Measurements from ENCODE around the gene DTX4. TPM values are rescaled to one million over a fixed set of nuclear protein-coding genes. Genes with fewer than 3 reads are reported as not detected.

The DTX4 gene
- total RNA-seq, 1 donor from 2014 or later = 0.15 TPM

DNA sequence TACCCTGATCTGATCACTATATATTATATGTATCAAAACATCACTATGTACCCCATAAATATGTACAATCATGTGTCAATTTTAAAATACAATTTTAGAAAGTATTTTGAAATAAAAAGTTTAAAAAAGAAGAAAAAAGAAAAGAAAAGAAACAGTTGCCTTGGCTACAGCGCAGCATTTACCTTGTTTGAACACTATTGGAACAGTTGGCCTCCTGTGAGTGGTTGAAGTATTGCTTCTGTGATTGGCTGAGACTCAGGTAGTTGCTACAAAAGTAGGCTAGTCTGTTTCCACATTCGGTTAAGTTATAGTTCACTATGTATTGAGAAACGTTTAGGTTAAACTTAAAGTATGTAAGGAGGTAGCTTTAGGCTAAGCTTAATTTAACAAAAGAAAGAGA, 7.9 kb upstream of the DTX4 start:
- intact Hi-C loops (cut with micrococcal nuclease) = no loop called here

DNA sequence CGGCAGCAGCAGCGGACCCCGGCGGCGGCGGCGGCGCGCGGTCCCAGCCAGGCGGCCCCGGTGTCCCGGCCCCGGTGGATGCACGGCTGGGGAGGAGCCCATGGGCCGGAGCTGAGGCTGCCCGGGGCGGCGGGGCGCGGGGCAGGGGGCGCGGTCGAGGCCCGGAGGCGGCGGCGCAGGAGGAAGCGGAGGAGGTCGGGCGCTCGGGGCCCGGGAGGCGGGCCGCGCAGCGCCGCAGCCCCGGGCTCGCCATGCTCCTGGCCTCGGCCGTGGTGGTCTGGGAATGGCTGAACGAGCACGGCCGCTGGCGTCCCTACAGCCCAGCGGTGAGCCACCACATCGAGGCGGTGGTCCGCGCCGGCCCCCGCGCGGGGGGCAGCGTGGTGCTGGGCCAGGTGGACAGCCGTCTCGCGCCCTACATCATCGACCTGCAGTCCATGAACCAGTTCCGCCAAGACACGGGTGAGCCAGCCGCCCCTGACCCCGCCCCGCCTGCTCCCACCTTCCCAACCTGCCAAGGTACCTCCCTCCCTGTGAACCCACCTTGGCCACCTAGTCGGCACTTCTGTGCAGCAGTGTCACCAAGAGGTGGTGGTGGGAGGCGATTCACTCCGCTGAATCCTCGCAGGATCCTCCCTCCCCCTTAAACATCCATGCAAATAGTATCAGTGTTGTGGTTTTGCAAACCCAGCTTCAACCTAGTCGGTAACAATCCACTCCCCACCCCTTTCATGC, 580 bp downstream of the DTX4 start:
- intact Hi-C loops (cut with micrococcal nuclease) = loop anchor here (5.0 to 10.0 kb wide), 3 partner anchors 380 to 640 kb away; partner anchors contain the start of genes MRPL16 and STX3

DNA sequence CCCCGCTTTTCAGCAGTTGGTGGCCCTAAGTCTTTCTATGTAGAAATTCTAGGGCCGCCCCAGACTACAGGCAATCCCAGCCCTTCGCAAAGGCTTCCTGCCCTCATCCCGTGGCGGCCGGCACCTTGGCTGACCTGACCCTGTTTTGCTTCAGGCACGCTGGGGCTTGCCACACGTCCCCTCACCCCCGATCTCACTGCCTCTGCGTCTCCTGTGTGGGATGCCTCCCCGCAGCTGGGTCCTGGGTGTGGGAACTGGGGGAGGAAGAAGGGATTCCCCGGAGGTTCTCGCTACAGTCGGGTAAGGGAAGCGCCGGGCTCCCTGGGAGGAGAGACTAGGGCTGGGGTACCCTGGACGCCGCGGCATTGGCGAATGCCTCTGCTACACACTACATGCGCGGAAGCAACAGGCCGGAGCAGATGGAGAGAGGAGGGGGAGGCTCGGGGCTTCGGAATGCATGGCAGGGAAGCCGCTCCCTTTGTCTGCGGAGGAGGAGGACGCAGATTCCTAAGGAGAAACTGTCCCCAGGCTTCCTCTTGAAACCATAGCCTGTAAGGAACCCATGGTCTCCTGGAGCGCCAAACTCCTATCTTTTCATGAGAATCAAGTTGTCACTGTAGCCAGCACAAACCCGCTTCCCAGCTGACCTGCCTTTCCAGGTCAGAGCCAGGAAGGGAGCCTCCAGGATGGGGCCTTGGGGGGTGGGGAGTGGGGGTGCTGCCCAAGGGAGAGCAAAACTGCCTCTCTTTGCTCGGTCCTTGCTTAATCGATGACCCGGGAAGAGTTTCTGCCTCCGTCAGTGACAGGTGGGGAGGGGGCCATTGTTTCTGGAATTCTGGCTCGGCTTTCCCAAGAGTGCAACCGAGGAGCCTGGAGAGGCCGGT, 1.4 kb downstream of the DTX4 start:
- intact Hi-C loops (cut with micrococcal nuclease) = loop anchor here (5.0 to 10.0 kb wide), 3 partner anchors 379 to 639 kb away; partner anchors contain the start of genes MRPL16 and STX3

DNA sequence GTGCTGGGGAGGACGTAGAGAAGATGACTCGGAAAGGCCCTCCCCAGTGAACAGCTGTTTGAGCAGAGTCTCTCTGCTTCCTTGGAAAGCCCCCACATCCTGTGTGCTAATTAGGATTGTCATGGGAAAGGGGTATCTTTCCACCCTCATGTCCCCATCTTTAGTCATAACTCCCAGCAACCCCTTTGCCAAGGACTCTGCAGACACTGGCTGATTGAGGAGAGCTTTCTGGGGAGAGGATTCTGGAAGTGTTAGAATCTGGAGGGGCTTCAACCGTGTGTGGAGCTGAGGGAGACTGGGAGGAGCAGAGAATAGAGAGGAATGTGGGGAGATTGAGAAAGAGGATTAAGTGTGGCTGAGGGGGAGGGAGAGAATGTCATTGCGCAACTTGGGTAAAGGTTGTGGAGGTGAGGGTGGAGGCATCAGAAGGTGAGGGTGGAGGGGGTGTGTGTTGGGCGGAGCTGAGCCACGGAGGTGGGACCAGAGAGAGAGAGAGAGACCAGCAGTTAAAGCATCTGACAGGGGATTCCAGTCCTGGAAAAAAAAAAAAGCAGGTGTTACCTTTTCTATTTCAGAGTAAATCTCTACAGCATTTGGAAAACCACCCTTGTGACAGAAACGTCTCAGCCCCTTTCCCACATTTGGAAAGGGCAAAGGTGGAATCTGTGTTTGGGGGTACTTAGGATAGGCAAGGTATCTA, 2.2 kb downstream of the DTX4 start:
- intact Hi-C loops (cut with micrococcal nuclease) = loop anchor here (5.0 to 10.0 kb wide), 3 partner anchors 378 to 638 kb away; partner anchors contain the start of genes MRPL16 and STX3

DNA sequence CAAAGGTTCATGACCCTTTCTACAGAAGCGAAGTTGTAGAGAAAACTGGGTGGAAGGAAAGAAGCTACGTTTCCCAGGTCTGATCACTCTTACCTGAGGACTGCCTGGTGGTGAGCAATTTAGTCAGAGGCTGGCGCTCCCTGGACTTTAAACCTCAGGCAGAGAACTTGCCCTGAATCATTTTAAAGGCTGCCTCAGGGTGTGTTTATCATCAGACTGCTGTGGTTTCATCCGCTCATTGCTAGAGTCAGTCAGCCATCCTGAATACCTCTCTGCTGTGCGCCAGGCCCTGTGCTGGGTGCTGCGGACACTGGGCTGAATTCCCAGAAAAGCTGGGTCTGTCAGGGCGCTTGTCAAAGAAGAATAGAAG, 2.7 kb downstream of the DTX4 start:
- intact Hi-C loops (cut with micrococcal nuclease) = loop anchor here (5.0 to 10.0 kb wide), 3 partner anchors 378 to 638 kb away; partner anchors contain the start of genes MRPL16 and STX3

DNA sequence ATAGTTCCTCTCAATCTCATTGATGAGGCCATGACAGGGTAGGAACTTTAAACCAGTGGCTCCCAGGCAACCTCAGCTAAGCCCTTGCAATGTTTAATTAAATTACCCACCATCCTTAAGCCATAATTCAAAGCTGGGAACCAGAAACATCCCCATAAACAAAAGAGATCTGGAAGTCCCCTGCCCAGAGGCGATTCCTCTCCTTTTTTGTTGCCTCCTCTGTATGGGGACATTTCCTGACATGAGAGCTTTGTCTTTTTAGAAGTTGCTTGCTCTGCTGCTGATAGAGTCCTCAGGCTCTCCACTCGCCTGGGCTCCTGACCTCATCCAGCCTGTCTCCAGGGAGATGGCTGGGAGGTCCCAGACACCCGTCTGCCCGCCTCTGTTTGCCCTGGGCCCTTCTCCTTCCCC, 3.2 kb downstream of the DTX4 start:
- intact Hi-C loops (cut with micrococcal nuclease) = loop anchor here (10.0 kb wide), 1 partner anchor 580 kb away; the partner anchor contains the start of gene STX3

DNA sequence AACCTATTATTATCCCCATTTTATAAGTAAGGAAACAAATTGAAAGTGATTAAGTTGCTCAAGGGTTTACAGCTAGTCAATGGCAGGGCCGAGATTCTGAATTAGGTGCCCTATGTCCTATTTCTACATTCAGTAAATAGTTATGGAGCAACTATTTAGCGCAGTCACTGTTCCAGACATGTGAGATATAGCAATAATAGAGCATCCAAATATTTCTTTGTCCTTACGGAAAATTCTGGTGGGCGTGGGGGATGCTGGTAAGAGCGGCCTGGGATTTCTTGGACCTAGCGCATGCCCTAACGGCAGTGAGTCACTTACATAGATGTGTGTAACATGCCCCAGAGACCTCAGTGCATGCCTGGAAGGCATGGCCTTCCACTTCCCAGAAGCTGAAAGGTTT, 4.4 kb downstream of the DTX4 start:
- intact Hi-C loops (cut with micrococcal nuclease) = loop anchor here (10.0 kb wide), 1 partner anchor 578 kb away; the partner anchor contains the start of gene STX3

DNA sequence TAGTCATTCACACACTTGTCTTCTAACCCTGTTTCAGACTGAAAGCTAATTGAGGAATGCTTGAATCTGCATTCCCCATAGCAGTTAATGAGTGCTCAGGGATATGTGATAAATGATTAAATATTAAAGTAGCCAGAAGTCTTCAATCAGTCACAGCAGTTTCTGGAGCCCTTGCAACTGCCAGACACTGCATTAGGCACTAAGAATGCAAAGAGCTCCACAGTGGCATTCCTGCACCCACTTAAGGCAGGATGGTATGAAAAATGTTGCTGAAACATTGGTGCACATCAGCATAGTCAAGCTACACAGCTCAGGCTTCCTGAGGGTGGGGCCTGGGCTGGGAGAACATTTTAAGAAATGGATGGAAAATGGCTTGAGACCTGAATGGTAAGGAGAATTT, 6.5 kb downstream of the DTX4 start:
- intact Hi-C loops (cut with micrococcal nuclease) = loop anchor here (10.0 kb wide), 1 partner anchor 576 kb away; the partner anchor contains the start of gene STX3

DNA sequence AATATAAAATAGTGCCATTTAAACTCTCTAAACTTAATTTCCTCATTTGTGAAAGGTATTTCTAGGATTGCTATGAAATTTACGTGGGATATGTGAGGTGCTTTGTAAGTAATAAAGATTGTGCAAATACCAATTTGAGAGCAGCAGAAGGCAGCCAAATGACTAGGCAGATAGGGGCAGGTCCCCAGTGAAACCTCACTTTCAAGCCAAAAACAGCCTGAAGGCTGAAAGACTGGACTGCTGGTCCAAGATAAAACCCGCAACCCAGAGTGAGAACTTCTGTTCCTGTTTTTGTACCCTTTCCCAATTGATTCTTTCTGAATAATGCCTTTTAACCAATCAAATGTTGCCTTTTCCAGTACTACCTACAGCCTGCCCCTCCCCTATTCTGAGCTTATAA, 7.2 kb downstream of the DTX4 start:
- intact Hi-C loops (cut with micrococcal nuclease) = loop anchor here (10.0 kb wide), 1 partner anchor 576 kb away; the partner anchor contains the start of gene STX3

DNA sequence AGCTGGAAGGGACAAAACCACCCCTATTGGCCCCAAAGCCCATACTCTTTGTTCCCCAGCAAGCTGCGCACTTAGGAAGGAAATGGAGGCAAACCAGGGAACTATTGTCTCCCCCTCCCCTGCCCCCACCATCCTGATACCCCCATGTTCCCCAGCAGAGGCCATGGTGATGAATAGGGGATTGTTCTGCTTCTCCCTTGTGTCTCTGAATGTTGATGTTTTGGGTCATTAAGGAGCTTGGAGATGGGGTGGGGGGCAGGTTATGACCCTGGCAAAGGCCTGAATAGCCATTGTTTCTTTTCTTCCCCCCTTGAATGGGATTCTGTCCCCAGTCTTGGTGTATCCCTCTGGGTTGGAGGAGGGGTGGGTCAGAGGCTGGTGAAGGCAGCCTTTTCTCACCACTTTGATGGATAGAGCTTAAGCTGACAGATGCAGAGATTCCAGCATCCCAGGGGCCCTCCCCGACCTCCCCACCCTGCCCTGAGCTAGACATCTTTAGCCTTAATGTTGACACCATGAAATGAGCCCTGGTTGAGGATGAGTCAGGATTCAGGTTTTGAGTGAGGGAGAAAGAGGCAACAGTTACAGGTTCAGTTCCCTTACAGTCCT, 8.3 kb downstream of the DTX4 start:
- intact Hi-C loops (cut with micrococcal nuclease) = no loop called here

DNA sequence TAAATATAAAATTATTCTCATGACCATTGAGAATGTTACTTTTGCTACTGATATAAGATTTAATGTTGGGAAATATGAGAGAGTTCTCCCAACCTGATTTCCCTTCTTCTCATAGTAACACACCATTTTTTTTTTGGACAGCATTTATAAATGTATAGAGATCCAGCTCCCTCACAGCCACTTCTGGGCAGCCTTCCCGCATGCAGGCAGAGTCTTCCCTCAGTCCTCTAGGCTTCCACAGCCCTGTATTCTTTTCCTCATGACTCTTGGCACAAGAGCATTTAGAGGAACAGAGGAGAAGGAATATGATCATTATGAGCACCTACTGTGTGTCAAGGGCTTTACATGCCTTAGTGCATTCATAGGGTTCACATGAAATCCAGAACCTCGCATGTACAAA, 9.0 kb downstream of the DTX4 start:
- intact Hi-C loops (cut with micrococcal nuclease) = no loop called here

DNA sequence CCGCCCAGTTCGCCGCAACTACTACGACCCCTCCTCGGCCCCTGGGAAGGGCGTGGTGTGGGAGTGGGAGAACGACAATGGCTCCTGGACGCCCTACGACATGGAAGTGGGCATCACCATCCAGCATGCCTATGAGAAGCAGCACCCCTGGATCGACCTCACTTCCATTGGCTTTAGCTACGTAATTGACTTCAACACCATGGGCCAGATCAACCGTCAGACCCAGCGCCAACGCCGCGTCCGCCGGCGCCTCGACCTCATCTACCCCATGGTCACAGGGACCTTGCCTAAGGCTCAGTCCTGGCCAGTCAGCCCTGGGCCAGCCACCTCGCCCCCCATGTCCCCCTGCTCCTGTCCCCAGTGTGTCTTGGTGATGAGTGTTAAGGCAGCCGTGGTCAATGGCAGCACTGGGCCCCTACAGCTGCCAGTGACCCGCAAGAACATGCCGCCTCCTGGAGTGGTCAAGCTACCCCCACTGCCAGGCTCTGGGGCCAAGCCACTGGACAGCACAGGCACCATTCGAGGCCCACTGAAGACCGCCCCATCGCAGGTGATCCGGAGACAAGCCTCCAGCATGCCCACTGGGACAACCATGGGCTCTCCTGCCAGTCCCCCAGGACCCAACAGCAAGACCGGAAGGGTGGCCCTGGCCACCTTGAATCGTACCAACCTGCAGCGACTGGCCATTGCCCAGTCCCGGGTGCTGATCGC, 10.0 kb downstream of the DTX4 start:
- intact Hi-C loops (cut with micrococcal nuclease) = no loop called here

DNA sequence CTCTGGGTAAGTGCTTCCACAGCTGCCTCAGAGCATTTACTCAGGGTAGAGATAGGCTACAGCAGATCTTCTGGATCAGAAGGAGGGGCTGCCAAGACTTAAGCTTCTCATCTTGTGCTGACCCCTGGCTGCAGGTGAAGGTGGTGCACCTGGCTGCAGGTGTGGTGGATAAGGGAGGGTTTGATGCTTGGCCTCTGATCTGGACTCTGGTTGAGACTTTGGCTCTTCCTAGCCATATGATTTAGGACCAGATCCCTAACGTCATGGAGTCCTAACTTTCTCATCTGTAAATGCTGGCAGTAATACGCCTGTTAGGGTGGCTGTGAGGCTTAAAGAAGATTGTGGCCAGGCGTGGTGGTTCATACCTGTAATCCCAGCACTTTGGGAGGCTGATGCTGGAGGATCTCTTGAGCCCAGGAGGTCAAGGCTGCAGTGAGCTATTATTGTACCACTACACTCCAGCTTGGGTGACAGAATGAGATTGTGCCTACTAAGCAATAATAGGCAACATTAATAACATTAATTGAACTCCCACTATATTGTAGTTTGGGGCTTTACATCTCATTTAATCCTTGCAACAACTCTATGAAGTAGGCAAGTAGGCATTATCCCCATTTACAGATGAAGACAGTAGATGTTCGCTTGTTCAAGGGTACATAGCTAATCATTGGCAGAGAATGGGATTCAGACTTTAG, 10.7 kb downstream of the DTX4 start:
- intact Hi-C loops (cut with micrococcal nuclease) = no loop called here

DNA sequence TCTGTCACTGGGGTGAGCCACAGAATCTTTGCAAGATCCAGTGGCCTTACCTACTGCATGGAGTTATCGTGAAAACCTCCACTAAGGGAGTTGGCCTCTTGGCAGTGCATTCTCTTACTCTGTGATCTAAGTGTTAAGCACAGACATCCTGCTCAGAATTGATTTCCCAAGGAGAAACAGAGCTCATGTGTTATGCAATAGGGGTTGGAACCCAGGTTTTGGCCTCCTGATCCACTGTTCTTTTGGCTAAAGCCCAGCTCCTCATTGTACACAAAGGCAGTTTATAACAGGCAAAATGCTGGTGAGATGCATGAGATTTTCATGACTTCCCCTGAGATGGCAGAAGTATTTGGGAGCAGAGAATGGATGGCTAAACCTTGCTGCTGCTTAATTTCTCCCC, 11.8 kb downstream of the DTX4 start:
- intact Hi-C loops (cut with micrococcal nuclease) = no loop called here

DNA sequence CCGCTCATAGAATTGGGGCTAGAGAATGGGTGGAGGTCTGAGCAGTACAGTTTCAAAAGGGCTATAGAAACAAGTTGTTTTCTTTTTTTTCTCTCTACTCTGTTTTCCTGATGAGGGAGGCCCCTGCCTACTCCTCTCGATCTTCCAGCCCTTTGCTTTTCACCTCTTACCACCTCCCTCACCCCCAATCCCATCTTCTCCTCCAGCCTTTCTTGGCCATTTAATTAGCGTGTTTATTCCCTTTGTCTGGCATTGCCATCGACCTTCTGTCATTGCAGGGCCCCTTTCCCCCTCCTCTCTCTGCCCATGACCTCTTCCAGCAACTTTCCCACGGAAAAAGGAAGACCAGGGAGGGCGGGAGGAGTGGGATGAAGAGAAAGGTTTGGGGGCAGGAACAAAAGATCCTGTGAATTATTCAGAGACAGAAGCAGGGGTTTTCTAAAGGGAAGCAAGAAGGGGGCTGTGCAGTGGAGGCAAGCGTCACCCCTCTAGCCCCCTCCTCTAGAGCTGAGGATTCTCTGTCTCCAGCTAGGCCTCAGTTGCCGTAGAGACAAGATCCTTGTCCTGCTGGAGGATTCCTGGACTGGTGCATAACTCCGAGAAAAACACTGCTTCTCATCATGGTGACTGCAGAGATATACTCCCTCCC, 12.9 kb downstream of the DTX4 start:
- intact Hi-C loops (cut with micrococcal nuclease) = no loop called here

DNA sequence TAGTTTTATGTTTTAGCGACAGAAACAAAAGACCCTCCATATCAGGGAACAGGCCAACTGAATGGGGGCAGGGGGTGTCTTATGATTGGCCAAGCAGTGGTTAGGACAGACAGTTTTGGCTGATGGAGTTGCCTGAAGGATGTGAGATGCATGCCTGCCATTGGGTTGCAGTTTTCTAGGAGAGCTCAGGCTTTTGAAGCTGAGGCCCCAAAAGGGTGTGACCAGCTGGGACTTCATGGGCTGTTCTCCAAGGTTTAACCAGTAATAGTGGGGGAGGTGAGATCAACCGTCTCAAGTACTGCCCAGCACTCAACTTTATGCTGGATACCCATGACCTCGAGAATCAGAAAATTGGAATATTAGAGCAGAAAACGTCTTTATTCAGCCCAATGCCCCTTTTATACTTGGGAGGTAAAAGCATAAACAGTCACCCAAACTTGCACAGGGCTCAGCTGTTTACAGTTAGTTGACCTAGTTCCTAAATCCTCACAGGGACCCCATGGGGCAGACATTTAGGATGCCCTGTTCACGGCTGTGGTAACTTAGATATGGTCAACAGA, 13.5 kb downstream of the DTX4 start:
- intact Hi-C loops (cut with micrococcal nuclease) = no loop called here

DNA sequence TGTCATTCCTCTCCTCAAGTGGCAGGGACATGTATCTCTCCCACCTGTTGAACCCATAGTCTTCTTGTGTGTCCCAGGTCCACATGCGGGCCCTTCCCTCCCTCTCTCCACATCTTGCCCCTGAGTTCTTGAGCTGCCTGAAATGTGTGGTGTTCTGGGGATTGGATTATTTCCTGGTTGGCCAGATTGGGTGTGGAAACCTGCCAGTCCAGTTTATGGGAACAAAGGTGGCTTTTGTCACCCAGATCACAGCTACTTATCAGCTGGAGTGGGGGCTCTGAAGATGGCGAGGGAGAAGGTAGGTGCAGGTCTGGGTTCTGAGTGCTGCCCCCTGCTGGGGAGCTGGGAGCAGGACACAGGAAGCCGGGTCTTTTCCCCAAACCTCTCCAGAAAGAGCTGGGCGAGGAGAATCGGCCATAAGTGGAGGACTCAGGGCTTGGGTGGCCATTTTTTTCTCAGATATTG, 14.2 kb downstream of the DTX4 start:
- intact Hi-C loops (cut with micrococcal nuclease) = loop anchor here (1.0 kb wide), 1 partner anchor 15 kb away; no protein-coding TSS in a partner anchor

DNA sequence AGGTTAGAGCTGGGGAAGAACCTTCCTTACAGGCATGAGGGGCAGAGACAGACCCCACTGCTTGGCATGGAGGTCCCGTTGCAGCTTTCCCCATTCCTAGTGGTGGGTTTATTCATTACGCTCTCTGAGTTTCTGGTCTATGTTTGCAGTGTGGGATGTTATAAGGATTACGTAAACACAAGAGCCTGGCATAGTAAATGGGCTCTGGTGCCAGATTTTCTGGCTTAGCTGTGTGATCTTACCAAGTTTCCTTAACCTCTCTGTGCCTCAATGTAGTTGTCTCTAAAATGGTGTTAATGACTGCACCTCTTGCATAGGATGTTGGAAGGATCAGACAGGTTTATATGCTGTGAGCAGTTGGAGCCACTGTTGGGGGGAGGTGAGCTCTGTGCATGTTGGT, 15.1 kb downstream of the DTX4 start:
- intact Hi-C loops (cut with micrococcal nuclease) = no loop called here

DNA sequence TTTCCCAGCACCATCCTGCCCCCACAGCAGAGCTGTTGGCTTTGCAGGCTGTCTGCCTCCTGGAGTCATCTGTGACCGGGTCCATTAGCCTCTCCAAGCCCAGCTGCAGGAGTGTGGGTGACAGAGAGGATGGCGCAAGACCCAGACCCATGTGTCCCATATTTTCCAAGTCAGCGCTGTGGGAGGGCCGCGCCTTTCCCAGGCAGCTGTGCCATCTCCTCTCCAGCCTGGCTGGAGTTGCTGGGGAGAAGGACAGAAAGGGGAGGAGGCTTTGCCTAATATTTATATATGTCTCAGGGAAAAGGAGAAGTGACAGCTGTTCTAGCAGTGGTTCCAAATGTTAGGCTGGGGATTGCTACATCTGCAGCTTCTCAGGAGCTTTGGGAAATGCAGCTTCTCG, 15.7 kb downstream of the DTX4 start:
- intact Hi-C loops (cut with micrococcal nuclease) = no loop called here
